ENCODE results near the gene RBMS1. TPM values are rescaled to one million over a fixed set of nuclear protein-coding genes. Genes with fewer than 3 reads are reported as not detected.

Gene RBMS1
- total RNA-seq, 5 donors from 2014 or later (not counting 1 experiment from before 2014, with no cell fraction given), result 94.2 to 137 (median 105) TPM

DNA sequence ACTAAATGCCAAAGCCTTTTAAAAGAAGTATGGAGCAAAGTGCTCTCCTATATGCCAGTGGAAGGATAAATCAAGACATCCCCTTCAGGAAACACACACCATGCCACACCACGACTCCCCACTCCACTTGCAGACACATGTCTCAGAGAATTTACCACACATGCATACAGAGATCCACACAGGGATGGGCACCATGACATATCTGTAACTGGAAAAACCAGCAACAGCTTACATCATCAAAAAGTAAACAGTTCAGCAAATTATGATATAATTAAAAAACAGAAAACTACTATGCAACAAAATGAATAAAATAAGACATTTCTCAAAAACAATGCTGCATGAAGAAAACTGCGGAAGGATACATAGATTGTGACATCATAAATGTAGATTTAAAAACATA, 29.6 kb downstream of the RBMS1 start:
- POLR2A ChIA-PET, result no interaction called here
- no peaks in the 10 kb centered on the region for H3K9me3 ChIP-seq
- no peak overlapping the region for H3K4me3 ChIP-seq (ENCODE audit: control insufficient read depth in 1 of 2, extremely low read depth in 1 of 2, low read length in 1 of 2)
- H3K36me3 ChIP-seq (ENCODE audit: control insufficient read depth in 2 of 2, extremely low read depth in 1 of 2, insufficient read depth in 1 of 2, low read length in 1 of 2), result no peaks in the 10 kb centered on the region
- Mint-ChIP-seq H3K4me1 (peaks cover 84 to 92% (median 91%) of the 10 kb centered on the region in 3 donors), H3K9me3 (no peaks in the 10 kb centered on the region), H3K4me3 (peak overlapping the region in 1 of 3 donors; percentile 4), H3K36me3 (peaks cover 8% of the 10 kb centered on the region), H3K27me3 (no peaks in the 10 kb centered on the region), H3K27ac (no peak overlapping the region)
- 73% methylated on average over 1 of the region's 2 CpGs for WGBS (ENCODE audit: insufficient coverage)
- CTCF ChIA-PET, result no interaction called here
- H3K27me3 ChIP-seq (replicated peaks in 1 of 2; ENCODE audit: control insufficient read depth in 2 of 2, extremely low read depth in 1 of 2, insufficient read depth in 2 of 2, low read length in 1 of 2), result no peaks in the 10 kb centered on the region
- peaks cover 15 to 43% of the 10 kb centered on the region in 2 experiments for H3K4me1 ChIP-seq (ENCODE audit: control insufficient read depth in 1 of 2, extremely low read depth in 1 of 2, insufficient read depth in 2 of 2, low read length in 2 of 2)
- DNase-seq, result no peak
- ATAC-seq (replicated peaks in 1 of 4), result no peak
- no peak overlapping the region for H3K27ac ChIP-seq (ENCODE audit: low read length)

DNA sequence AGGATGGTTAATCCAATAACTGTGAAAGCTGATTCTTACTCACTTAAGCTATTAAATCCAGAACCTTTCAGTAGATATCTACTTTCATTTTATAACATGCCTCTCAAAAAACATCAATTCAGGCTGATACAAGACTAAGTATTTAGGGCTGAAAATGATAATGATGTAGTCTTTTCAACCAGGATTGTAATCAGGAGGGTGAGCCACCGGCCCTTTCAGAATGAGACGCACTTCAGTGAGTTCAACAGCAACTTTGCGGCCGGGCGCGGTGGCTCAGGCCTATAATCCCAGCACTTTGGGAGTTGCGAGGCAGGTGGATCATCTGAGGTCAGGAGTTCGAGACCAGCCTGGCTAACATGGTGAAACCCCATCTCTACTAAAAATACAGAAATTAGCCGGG, 30.4 kb downstream of the RBMS1 start:
- no peaks in the 10 kb centered on the region for H3K27me3 Mint-ChIP-seq
- no peaks in the 10 kb centered on the region for H3K9me3 ChIP-seq
- CTCF ChIA-PET, result no interaction called here
- ATAC-seq (replicated peaks in 1 of 4) (no peak), DNase-seq (no peak)
- H3K36me3 ChIP-seq (ENCODE audit: control insufficient read depth in 2 of 2, extremely low read depth in 1 of 2, insufficient read depth in 1 of 2, low read length in 1 of 2), result no peaks in the 10 kb centered on the region
- peak overlapping the region in 1 of 3 donors; percentile 2 for H3K4me3 Mint-ChIP-seq
- H3K27me3 ChIP-seq (replicated peaks in 1 of 2; ENCODE audit: control insufficient read depth in 2 of 2, extremely low read depth in 1 of 2, insufficient read depth in 2 of 2, low read length in 1 of 2), result no peaks in the 10 kb centered on the region
- H3K9me3 Mint-ChIP-seq, result no peaks in the 10 kb centered on the region
- peaks cover 8% of the 10 kb centered on the region for H3K36me3 Mint-ChIP-seq
- peak overlapping the region in 1 of 2 donors; percentile 11 for H3K27ac Mint-ChIP-seq
- POLR2A ChIA-PET, result no interaction called here
- WGBS (ENCODE audit: insufficient coverage), result 93% methylated on average over 6 of the region's 9 CpGs
- peaks cover 84 to 90% (median 84%) of the 10 kb centered on the region in 3 donors for H3K4me1 Mint-ChIP-seq
- H3K4me3 ChIP-seq (ENCODE audit: control insufficient read depth in 1 of 2, extremely low read depth in 1 of 2, low read length in 1 of 2), result no peak overlapping the region
- H3K4me1 ChIP-seq (ENCODE audit: control insufficient read depth in 1 of 2, extremely low read depth in 1 of 2, insufficient read depth in 2 of 2, low read length in 2 of 2), result peaks cover 15 to 42% of the 10 kb centered on the region in 2 experiments
- H3K27ac ChIP-seq (ENCODE audit: low read length), result no peak overlapping the region

DNA sequence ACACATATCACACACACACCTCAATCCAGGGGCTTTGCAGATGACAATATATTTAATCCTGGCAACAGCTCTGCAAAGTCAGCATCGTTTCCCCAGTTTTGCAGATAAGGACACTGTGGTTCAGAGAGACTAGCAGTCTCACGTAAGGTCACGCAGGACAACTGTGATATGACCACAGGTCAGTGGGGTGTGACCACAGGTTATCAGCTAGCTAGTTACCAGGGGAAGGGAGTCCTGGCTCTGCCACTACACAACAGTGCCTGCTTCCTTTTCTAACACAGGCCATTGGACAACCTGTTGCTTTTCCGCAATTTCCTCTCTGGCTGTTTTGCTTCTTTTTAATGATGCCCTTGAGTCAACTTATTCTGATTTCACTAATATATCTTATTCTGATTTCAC, 33.3 kb downstream of the RBMS1 start:
- ATAC-seq (replicated peaks in 1 of 4), result peak in 1 of 4 experiments; percentile 8
- H3K9me3 ChIP-seq, result no peaks in the 10 kb centered on the region
- DNase-seq, result peak in 1 of 35 experiments; percentile 19
- Mint-ChIP-seq H3K36me3 (peaks cover 13% of the 10 kb centered on the region), H3K27me3 (no peaks in the 10 kb centered on the region), H3K27ac (no peak overlapping the region), H3K4me1 (peaks cover 67 to 82% (median 71%) of the 10 kb centered on the region in 3 donors), H3K4me3 (peak overlapping the region in 1 of 3 donors; percentile 24), H3K9me3 (no peaks in the 10 kb centered on the region)
- no peaks in the 10 kb centered on the region for H3K36me3 ChIP-seq (ENCODE audit: control insufficient read depth in 2 of 2, extremely low read depth in 1 of 2, insufficient read depth in 1 of 2, low read length in 1 of 2)
- H3K27ac ChIP-seq (ENCODE audit: low read length), result no peak overlapping the region
- ChIA-PET CTCF (no interaction called here), POLR2A (interaction anchor here (0.6 kb wide), 2 partner anchors 21 to 27 kb away, joined by 3 read pairs; no protein-coding TSS in a partner anchor)
- 94% methylated on average over 3 of the region's 4 CpGs for WGBS (ENCODE audit: insufficient coverage)
- H3K27me3 ChIP-seq (replicated peaks in 1 of 2; ENCODE audit: control insufficient read depth in 2 of 2, extremely low read depth in 1 of 2, insufficient read depth in 2 of 2, low read length in 1 of 2), result no peaks in the 10 kb centered on the region
- H3K4me1 ChIP-seq (ENCODE audit: control insufficient read depth in 1 of 2, extremely low read depth in 1 of 2, insufficient read depth in 2 of 2, low read length in 2 of 2), result peaks cover 18 to 28% of the 10 kb centered on the region in 2 experiments
- H3K4me3 ChIP-seq (ENCODE audit: control insufficient read depth in 1 of 2, extremely low read depth in 1 of 2, low read length in 1 of 2), result no peak overlapping the region

DNA sequence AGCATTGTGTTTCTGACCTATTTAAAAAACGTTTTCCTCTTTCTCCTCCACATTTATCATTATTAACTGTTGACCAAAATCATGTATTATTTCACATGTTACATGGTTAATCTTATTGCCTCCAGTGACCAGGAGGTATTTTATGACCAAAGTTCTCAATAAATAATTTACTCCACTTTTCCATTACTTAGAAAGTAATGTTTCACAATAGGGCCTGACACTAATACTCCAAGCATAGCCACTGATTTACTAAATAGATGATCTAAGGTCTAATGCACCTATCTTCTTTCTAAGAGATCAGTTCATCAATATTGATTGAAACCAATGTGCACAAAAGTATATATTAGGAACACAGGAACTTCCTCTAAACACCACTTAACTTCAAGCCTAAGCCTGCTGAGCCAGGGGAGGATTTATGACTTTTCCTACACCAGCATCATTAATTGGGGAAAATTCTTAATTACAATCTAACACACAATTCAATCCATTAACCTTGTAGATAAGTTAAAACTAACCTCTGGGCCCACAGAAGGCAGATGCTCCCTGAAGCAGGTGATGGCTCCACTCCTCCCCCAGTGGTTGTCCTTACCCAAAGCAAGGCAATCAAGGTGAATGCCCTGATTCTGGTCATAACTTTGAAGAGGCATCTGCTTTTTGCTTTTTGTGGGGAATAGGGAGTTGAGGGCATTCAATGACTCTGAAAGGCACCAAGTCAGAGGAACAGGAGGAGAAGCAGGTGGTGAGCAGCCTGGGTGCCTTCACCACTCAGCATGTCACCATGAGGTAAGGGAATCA, 33.9 kb downstream of the RBMS1 start:
- H3K36me3 Mint-ChIP-seq, result peaks cover 16% of the 10 kb centered on the region
- peak overlapping the region in 1 of 2 donors; percentile 15 for H3K27ac Mint-ChIP-seq
- no peaks in the 10 kb centered on the region for H3K36me3 ChIP-seq (ENCODE audit: control insufficient read depth in 2 of 2, extremely low read depth in 1 of 2, insufficient read depth in 1 of 2, low read length in 1 of 2)
- H3K4me1 ChIP-seq (ENCODE audit: control insufficient read depth in 1 of 2, extremely low read depth in 1 of 2, insufficient read depth in 2 of 2, low read length in 2 of 2), result peaks cover 18 to 30% of the 10 kb centered on the region in 2 experiments
- DNase-seq, result no peak
- ATAC-seq (replicated peaks in 1 of 4), result peak in 2 of 4 experiments; percentile 32 to 36
- 60% methylated on average over 1 of the region's 1 CpG for whole genome bisulfite sequencing (ENCODE audit: insufficient coverage)
- H3K27me3 ChIP-seq (replicated peaks in 1 of 2; ENCODE audit: control insufficient read depth in 2 of 2, extremely low read depth in 1 of 2, insufficient read depth in 2 of 2, low read length in 1 of 2), result no peaks in the 10 kb centered on the region
- ChIA-PET POLR2A (interaction anchor here in 1 of 2 donors (0.6 kb wide), 1 partner anchor 21 kb away, joined by 3 read pairs; no protein-coding TSS in a partner anchor), CTCF (no interaction called here)
- no peaks in the 10 kb centered on the region for H3K27me3 Mint-ChIP-seq
- peaks cover 65 to 76% (median 66%) of the 10 kb centered on the region in 3 donors for H3K4me1 Mint-ChIP-seq
- H3K9me3 ChIP-seq, result no peaks in the 10 kb centered on the region
- H3K27ac ChIP-seq (ENCODE audit: low read length), result no peak overlapping the region
- H3K4me3 ChIP-seq (ENCODE audit: control insufficient read depth in 1 of 2, extremely low read depth in 1 of 2, low read length in 1 of 2), result no peak overlapping the region
- peak overlapping the region in 1 of 3 donors; percentile 24 for H3K4me3 Mint-ChIP-seq
- no peaks in the 10 kb centered on the region for H3K9me3 Mint-ChIP-seq

DNA sequence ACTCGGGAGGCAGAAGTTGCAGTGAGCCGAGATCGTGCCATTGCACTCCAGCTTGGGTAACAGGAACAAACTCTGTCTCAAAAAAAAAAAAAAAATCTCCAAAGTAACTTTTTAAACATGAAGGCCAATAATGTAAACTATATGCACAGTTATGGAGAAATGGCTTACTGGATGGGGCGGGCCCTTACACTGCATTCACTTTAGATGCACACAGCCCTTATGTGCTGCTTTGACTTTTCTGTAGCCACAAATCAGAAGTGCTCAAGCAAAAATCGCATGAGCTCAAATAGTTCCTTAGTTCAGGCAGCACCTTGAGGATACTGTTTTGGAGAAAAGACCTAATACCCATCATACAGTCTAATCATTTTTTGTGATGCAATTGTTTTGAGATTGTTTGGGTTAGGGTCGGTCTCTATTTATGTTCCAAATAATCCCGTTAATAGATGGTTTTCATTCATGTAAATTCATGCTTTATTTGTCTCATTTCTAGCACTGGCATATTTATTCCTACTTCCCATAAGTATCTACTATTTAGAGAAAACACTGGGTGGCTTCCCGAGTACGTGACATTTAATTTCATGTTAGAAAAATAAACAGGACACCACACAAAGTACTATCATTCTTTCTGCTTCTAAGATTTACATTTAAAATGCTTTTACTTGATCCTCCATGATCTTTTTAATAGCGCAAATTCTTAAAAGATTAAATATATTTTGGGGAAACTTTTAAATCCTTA, 34.7 kb downstream of the RBMS1 start:
- peaks cover 61 to 67% (median 62%) of the 10 kb centered on the region in 3 donors for H3K4me1 Mint-ChIP-seq
- no peak for DNase-seq
- Histone ChIP-seq H3K4me3 (ENCODE audit: control insufficient read depth in 1 of 2, extremely low read depth in 1 of 2, low read length in 1 of 2) (no peak overlapping the region), H3K27ac (ENCODE audit: low read length) (no peak overlapping the region), H3K36me3 (ENCODE audit: control insufficient read depth in 2 of 2, extremely low read depth in 1 of 2, insufficient read depth in 1 of 2, low read length in 1 of 2) (no peaks in the 10 kb centered on the region), H3K9me3 (no peaks in the 10 kb centered on the region), H3K27me3 (replicated peaks in 1 of 2; ENCODE audit: control insufficient read depth in 2 of 2, extremely low read depth in 1 of 2, insufficient read depth in 2 of 2, low read length in 1 of 2) (no peaks in the 10 kb centered on the region), H3K4me1 (ENCODE audit: control insufficient read depth in 1 of 2, extremely low read depth in 1 of 2, insufficient read depth in 2 of 2, low read length in 2 of 2) (peaks cover 18 to 31% of the 10 kb centered on the region in 2 experiments)
- H3K27me3 Mint-ChIP-seq, result no peaks in the 10 kb centered on the region
- no peaks in the 10 kb centered on the region for H3K9me3 Mint-ChIP-seq
- H3K36me3 Mint-ChIP-seq, result peaks cover 16% of the 10 kb centered on the region
- no peak overlapping the region for H3K4me3 Mint-ChIP-seq
- no peak for ATAC-seq (replicated peaks in 1 of 4)
- POLR2A ChIA-PET, result interaction anchor here (0.6 kb wide), 2 partner anchors 13 to 80 kb away, joined by 3 to 4 read pairs; no protein-coding TSS in a partner anchor
- WGBS (ENCODE audit: insufficient coverage), result 94% methylated on average over 2 of the region's 10 CpGs
- CTCF ChIA-PET, result interaction anchor here in 1 of 2 donors (0.6 kb wide), 1 partner anchor 576 kb away, joined by 4 read pairs; no protein-coding TSS in a partner anchor
- peak overlapping the region in 1 of 2 donors; percentile 6 for H3K27ac Mint-ChIP-seq

DNA sequence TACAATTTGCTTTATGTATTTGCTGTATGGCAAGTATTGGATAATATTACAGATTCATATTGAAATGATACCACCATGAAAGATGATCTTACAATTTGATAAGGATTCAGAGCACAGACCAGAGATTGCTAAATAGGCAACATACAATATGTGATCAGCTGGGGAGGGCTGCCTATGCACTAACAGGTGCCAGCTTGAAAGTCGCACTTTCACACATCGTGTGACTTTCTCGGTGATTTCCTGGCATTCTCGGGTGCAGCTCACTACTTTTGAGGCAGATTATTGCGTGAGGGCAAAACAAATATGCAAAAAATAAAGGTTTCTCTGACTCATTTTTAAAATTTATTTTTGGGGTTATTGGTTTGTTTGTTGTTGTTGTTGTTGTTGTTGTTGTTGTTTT, 36.0 kb downstream of the RBMS1 start:
- Mint-ChIP-seq H3K36me3 (peaks cover 16% of the 10 kb centered on the region), H3K27ac (no peak overlapping the region), H3K4me1 (peaks cover 49 to 55% (median 51%) of the 10 kb centered on the region in 3 donors), H3K27me3 (no peaks in the 10 kb centered on the region), H3K9me3 (no peaks in the 10 kb centered on the region), H3K4me3 (no peak overlapping the region)
- H3K4me3 ChIP-seq (ENCODE audit: control insufficient read depth in 1 of 2, extremely low read depth in 1 of 2, low read length in 1 of 2), result no peak overlapping the region
- CTCF ChIA-PET, result interaction anchor here in 1 of 2 donors (0.5 kb wide), 1 partner anchor 50 kb away, joined by 3 read pairs; no protein-coding TSS in a partner anchor
- H3K27ac ChIP-seq (ENCODE audit: low read length), result no peak overlapping the region
- ATAC-seq (replicated peaks in 1 of 4), result peak in 1 of 4 experiments; percentile 42
- peak in 7 of 35 experiments; percentile 6 to 33 (median 12) for DNase-seq
- 39% methylated on average over 4 of the region's 5 CpGs for WGBS (ENCODE audit: insufficient coverage)
- peaks cover 18 to 30% of the 10 kb centered on the region in 2 experiments for H3K4me1 ChIP-seq (ENCODE audit: control insufficient read depth in 1 of 2, extremely low read depth in 1 of 2, insufficient read depth in 2 of 2, low read length in 2 of 2)
- H3K9me3 ChIP-seq, result no peaks in the 10 kb centered on the region
- no peaks in the 10 kb centered on the region for H3K27me3 ChIP-seq (replicated peaks in 1 of 2; ENCODE audit: control insufficient read depth in 2 of 2, extremely low read depth in 1 of 2, insufficient read depth in 2 of 2, low read length in 1 of 2)
- H3K36me3 ChIP-seq (ENCODE audit: control insufficient read depth in 2 of 2, extremely low read depth in 1 of 2, insufficient read depth in 1 of 2, low read length in 1 of 2), result no peaks in the 10 kb centered on the region
- POLR2A ChIA-PET, result interaction anchor here (0.5 to 0.7 kb wide), 2 partner anchors 51 to 64 kb away, joined by 3 to 4 read pairs; no protein-coding TSS in a partner anchor

Data from T-cell (primary cell).